ENCODE measurements around the gene COL4A1. TPM values are rescaled to one million over a fixed set of nuclear protein-coding genes. Genes with fewer than 3 reads are reported as not detected.
A peak's percentile ranks its signal among the peaks of the same experiment; 100 is the strongest.

Gene COL4A1
- polyA plus RNA-seq, 1 donor (not counting 4 experiments of a cell fraction or from before 2014, with no cell fraction given): 22.3 TPM

DNA sequence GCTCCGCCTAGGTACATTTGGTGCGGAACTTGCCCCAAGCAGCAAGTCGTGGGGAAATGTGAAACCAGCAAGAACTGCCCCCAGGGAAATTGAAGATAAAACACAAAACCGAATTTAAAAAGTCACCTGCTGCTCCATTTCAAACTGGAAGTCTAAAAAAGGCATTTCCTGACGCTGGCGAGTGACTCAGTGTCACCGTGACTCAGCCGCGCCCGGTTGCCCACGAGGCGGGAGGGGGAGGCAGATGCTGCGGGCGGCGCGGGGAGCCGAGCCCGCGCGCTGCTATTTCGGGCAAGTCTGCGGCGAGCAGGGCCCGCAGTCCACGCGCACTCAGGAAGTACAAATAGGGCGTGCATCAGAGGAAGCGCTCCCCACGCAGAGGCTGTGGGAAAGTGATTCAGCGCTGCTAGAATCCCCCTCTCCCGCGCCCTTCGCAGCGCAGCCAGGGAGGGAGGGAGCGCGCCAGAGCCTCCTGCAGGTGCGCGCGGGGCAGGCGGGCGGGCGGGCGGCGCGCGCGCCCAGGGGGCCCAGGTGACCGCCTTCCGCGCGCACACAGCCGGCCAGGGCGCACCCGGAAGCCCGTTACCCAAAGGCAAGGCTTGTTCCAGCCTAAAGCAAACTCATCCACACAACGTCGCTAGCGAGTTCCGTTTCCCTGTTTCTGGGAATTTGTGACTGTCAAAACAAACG, 168.8 kb downstream of the COL4A1 start:
- H2AFZ ChIP-seq (ENCODE audit: control insufficient read depth, low read length): peak overlapping the region; percentile 94
- peak overlapping the region; percentile 84 for H3K4me2 ChIP-seq (ENCODE audit: control insufficient read depth, extremely low read depth, insufficient read depth, low read depth, low read length)
- H3K79me2 ChIP-seq (ENCODE audit: control insufficient read depth, insufficient read depth, low read length): no peaks in the 10 kb centered on the region
- peak; percentile 85 for FAIRE-seq
- H4K20me1 ChIP-seq (ENCODE audit: control insufficient read depth, extremely low read depth, insufficient read depth, low read length): no peaks in the 10 kb centered on the region
- H3K27ac ChIP-seq (ENCODE audit: control insufficient read depth, insufficient read depth, low read length): peak overlapping the region; percentile 23
- H3K9me3 ChIP-seq (ENCODE audit: control insufficient read depth, low read depth, low read length): no peaks in the 10 kb centered on the region
- dilution Hi-C loops (cut with MboI; ENCODE audit: extremely low pct_ligation_motif_present, low sequenced_read_pairs): no loop called here
- no peaks in the 10 kb centered on the region for H3K9me1 ChIP-seq (ENCODE audit: control insufficient read depth, extremely low read depth, insufficient read depth, low read length)
- H3K4me1 ChIP-seq (ENCODE audit: control insufficient read depth, extremely low read depth, insufficient read depth, low read length): peaks cover 18% of the 10 kb centered on the region
- peak overlapping the region; percentile 47 to 65 (median 60) for H3K4me3 ChIP-seq (ENCODE audit: control insufficient read depth in 2 of 3, extremely low read depth in 1 of 3, insufficient read depth in 2 of 3, low read depth in 1 of 3, low read length in 3 of 3)
- DNase-seq (ENCODE audit: low read depth, low spot score): no peak
- no peak for TF ChIP-seq EZH2 (IDR thresholded peaks at IDR 0.05; ENCODE audit: low read length)
- TF ChIP-seq, protein P1, sequence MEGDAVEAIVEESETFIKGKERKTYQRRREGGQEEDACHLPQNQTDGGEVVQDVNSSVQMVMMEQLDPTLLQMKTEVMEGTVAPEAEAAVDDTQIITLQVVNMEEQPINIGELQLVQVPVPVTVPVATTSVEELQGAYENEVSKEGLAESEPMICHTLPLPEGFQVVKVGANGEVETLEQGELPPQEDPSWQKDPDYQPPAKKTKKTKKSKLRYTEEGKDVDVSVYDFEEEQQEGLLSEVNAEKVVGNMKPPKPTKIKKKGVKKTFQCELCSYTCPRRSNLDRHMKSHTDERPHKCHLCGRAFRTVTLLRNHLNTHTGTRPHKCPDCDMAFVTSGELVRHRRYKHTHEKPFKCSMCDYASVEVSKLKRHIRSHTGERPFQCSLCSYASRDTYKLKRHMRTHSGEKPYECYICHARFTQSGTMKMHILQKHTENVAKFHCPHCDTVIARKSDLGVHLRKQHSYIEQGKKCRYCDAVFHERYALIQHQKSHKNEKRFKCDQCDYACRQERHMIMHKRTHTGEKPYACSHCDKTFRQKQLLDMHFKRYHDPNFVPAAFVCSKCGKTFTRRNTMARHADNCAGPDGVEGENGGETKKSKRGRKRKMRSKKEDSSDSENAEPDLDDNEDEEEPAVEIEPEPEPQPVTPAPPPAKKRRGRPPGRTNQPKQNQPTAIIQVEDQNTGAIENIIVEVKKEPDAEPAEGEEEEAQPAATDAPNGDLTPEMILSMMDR (optimal IDR thresholded peaks at IDR 0.05 in 1 of 3, IDR thresholded peaks at IDR 0.05 in 1 of 3, conservative IDR thresholded peaks at IDR 0.05 in 1 of 3; ENCODE audit: extremely low read depth in 1 of 3, insufficient read depth in 2 of 3, low read length in 3 of 3): peak in 2 of 3 experiments; percentile 10 to 57
- H3K9ac ChIP-seq (ENCODE audit: control insufficient read depth, extremely low read depth, insufficient read depth, low read length): peak overlapping the region; percentile 65
- peaks cover 3% of the 10 kb centered on the region for H3K27me3 ChIP-seq (ENCODE audit: control insufficient read depth, extremely low read depth, insufficient read depth, low read length)
- H3K36me3 ChIP-seq (ENCODE audit: control insufficient read depth in 2 of 2, extremely low read depth in 1 of 2, insufficient read depth in 2 of 2, low read length in 2 of 2): no peaks in the 10 kb centered on the region

DNA sequence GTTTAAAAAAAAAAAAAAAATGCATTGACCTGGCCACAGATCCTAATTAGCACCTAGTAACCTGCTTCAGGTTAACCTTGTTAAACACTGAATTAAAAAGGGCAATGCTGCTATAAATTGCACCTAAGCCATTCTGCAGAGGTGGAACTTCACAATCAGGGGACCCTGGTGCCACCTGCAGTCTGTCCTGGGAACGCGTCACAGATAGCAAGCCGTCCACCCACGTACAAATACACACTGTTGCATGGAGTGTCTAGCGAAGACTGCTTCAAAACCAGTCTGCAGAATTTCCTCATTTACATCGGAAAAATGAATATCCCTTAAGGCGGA, 169.3 kb downstream of the COL4A1 start:
- Histone ChIP-seq H3K79me2 (ENCODE audit: control insufficient read depth, insufficient read depth, low read length) (no peaks in the 10 kb centered on the region), H3K9ac (ENCODE audit: control insufficient read depth, extremely low read depth, insufficient read depth, low read length) (peak overlapping the region; percentile 65), H3K27me3 (ENCODE audit: control insufficient read depth, extremely low read depth, insufficient read depth, low read length) (peaks cover 3% of the 10 kb centered on the region), H4K20me1 (ENCODE audit: control insufficient read depth, extremely low read depth, insufficient read depth, low read length) (no peaks in the 10 kb centered on the region), H3K27ac (ENCODE audit: control insufficient read depth, insufficient read depth, low read length) (peak overlapping the region; percentile 21), H2AFZ (ENCODE audit: control insufficient read depth, low read length) (peak overlapping the region; percentile 85), H3K4me2 (ENCODE audit: control insufficient read depth, extremely low read depth, insufficient read depth, low read depth, low read length) (peak overlapping the region; percentile 84), H3K36me3 (ENCODE audit: control insufficient read depth in 2 of 2, extremely low read depth in 1 of 2, insufficient read depth in 2 of 2, low read length in 2 of 2) (no peaks in the 10 kb centered on the region), H3K4me1 (ENCODE audit: control insufficient read depth, extremely low read depth, insufficient read depth, low read length) (peaks cover 18% of the 10 kb centered on the region), H3K9me1 (ENCODE audit: control insufficient read depth, extremely low read depth, insufficient read depth, low read length) (no peaks in the 10 kb centered on the region), H3K9me3 (ENCODE audit: control insufficient read depth, low read depth, low read length) (no peaks in the 10 kb centered on the region), H3K4me3 (ENCODE audit: control insufficient read depth in 2 of 3, extremely low read depth in 1 of 3, insufficient read depth in 2 of 3, low read depth in 1 of 3, low read length in 3 of 3) (peak overlapping the region; percentile 47 to 65 (median 60))
- FAIRE-seq: no peak
- dilution Hi-C loops (cut with MboI; ENCODE audit: extremely low pct_ligation_motif_present, low sequenced_read_pairs): no loop called here
- TF ChIP-seq, protein P1 (optimal IDR thresholded peaks at IDR 0.05 in 1 of 3, IDR thresholded peaks at IDR 0.05 in 1 of 3, conservative IDR thresholded peaks at IDR 0.05 in 1 of 3; ENCODE audit: extremely low read depth in 1 of 3, insufficient read depth in 2 of 3, low read length in 3 of 3): peak in 2 of 3 experiments; percentile 17 to 64
- no peak for TF ChIP-seq EZH2 (IDR thresholded peaks at IDR 0.05; ENCODE audit: low read length)
- DNase-seq (ENCODE audit: low read depth, low spot score): no peak

All from keratinocyte (primary cell).